Measurements from ENCODE around the gene PRDM5.
A peak's percentile ranks its signal among the peaks of the same experiment; 100 is the strongest.

Gene PRDM5

DNA sequence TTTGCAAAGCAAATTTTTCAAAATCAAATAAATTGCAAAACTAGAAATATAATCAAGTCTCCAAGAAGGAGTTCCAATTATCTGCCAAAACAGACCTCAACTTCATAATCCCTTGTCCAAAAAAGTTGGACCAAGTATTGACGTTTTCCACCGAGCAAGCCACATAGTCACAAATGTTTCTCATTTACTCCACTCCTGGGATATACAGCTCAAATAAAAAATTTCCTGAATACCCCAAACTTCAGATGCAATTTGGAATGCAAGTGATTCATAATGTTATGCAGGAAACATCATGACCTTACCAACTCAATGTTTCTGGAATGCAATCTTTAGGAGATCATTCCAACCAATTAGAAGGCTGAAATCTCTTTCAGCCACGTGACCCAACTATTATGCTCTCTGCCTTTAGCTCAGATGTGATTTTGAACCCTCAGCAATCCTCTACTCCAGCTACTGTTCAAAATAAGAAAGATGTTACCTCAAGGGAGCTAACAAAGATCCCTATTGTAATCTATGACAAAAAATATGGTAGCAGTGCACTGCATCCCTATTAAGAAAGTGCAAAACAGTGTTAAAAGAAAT, 72.4 kb downstream of the PRDM5 start:
- H3K4me3 ChIP-seq (ENCODE audit: low read depth, low read length) = no peak overlapping the region
- peak; percentile 52 for DNase-seq (ENCODE audit: low read depth)
- TF ChIP-seq, protein P1, sequence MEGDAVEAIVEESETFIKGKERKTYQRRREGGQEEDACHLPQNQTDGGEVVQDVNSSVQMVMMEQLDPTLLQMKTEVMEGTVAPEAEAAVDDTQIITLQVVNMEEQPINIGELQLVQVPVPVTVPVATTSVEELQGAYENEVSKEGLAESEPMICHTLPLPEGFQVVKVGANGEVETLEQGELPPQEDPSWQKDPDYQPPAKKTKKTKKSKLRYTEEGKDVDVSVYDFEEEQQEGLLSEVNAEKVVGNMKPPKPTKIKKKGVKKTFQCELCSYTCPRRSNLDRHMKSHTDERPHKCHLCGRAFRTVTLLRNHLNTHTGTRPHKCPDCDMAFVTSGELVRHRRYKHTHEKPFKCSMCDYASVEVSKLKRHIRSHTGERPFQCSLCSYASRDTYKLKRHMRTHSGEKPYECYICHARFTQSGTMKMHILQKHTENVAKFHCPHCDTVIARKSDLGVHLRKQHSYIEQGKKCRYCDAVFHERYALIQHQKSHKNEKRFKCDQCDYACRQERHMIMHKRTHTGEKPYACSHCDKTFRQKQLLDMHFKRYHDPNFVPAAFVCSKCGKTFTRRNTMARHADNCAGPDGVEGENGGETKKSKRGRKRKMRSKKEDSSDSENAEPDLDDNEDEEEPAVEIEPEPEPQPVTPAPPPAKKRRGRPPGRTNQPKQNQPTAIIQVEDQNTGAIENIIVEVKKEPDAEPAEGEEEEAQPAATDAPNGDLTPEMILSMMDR (conservative IDR thresholded peaks at IDR 0.05; ENCODE audit: low read depth, low read length) = no peak

DNA sequence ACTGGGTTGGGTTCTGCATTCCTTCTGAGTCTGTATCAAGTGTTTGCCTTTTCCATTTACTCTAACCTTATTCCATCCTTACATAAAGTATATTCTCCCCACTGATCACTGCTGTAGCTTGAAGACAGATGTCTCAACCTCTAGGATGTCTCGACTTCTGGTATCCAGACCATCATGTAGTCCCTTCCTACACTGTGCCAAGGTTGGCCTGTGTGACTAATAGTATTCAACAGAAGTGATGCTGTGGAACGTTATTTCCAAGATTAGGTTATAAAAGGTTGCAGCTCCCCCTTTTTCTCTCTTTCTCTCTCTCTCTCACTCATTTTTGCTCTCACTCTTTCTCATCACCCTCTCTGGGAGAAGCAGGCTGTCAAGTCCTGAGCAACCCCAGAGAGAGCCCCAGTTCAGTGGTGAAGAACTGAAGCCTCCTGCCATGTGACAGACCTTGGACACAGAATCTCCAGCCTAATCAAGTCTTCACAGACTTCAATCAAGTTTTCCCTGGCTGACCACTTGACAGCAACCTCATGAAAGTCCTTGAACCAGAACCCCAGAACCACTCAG, 75.4 kb downstream of the PRDM5 start:
- DNase-seq (ENCODE audit: low read depth) = no peak
- TF ChIP-seq, protein P1 (conservative IDR thresholded peaks at IDR 0.05; ENCODE audit: low read depth, low read length) = no peak
- H3K4me3 ChIP-seq (ENCODE audit: low read depth, low read length) = no peak overlapping the region

DNA sequence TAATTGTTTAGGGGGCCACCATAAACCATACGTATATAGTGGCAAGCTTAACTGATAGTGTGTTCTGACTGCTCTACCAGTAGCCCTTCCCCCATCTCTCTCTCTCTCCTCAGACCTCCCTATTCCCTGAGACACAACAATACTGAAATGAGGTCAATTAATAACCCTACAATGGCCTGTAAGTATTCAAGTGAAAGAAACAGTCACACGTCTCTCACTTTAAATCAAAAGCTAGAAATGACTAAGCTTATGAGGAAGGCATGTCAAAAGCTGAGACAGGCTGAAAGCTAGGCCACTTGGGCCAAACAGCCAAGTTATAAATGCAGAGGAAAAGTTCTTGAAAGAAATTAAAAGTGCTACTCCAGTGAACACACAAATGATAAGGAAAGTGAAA, 78.0 kb downstream of the PRDM5 start:
- H3K4me3 ChIP-seq (ENCODE audit: low read depth, low read length) = no peak overlapping the region
- TF ChIP-seq, protein P1 (conservative IDR thresholded peaks at IDR 0.05; ENCODE audit: low read depth, low read length) = no peak
- DNase-seq (ENCODE audit: low read depth) = no peak

DNA sequence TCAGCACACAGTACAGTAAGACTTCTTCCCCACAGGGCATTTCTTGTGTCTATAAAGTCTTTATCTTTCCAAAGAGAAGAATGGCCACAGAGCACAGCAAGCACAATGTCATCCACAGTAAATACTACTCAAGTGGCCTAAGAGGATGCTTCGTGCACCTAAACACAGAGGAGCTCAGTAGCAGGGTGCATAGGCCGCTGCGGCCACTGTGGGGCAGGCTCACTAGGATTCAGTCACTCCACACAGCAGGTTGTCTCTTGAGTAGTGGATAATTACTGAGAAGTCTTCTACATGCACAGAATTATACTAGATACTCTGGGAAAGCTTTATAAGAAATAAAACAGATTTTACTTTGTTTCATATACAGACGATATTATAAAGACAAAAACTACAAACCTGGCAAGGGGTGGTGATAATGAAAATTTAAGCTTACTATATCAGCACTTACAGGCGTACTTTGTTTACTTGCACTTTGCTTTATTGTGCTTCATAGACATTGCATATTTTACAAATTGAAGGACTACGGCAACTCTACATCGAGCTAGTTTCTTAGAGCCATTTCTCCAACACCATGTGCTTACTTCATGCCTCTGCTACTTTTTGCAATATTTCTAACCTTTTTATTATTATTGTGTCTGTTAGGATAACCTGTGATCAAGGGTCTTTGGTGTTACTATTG, 78.5 kb downstream of the PRDM5 start:
- H3K4me3 ChIP-seq (ENCODE audit: low read depth, low read length) = no peak overlapping the region
- no peak for DNase-seq (ENCODE audit: low read depth)
- TF ChIP-seq, protein P1 (conservative IDR thresholded peaks at IDR 0.05; ENCODE audit: low read depth, low read length) = peak; percentile 52

DNA sequence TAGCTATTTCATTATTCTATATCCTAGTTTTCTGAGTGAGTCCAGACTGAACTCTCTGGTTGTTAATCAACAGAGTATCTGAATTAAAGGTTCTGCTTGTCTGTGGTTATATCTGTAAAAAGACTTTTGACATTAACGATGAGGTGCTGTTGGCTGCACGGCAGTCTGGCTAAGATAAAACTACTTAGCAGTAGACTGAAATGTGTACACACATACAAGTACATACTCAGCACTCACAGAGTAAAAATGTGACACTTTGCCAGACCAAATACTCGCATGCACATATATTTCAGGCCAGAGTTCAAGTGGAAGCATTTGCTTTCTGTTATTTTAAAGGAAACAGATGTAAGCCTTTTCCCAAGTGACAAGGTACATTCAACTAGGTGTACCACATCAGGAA, 80.5 kb downstream of the PRDM5 start:
- H3K4me3 ChIP-seq (ENCODE audit: low read depth, low read length) = no peak overlapping the region
- TF ChIP-seq, protein P1 (conservative IDR thresholded peaks at IDR 0.05; ENCODE audit: low read depth, low read length) = no peak
- DNase-seq (ENCODE audit: low read depth) = peak; percentile 86

DNA sequence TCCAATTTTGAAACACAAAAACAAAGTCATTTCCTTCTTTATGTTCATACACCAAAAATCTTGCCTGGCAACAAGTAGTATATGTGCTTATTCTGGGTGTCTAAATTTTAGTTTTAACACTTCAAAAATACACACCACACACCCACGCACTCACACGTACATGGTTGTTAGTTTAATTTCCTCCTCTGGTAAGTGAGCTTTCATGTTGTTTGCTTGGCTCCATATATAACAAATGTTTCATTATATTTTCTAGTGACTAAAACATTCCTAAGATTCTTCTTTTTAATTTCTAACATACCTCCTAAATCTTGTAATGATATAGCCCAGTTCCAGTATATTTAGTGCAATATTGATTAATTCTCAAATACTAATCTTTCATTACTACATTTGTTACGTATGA, 80.9 kb downstream of the PRDM5 start:
- no peak overlapping the region for H3K4me3 ChIP-seq (ENCODE audit: low read depth, low read length)
- TF ChIP-seq, protein P1 (conservative IDR thresholded peaks at IDR 0.05; ENCODE audit: low read depth, low read length) = no peak
- DNase-seq (ENCODE audit: low read depth) = peak; percentile 42
